GM21576 (cell line): ENCODE data around the gene ASTN2.

ENCODE experiments used
- ATAC-seq: cut with Tn5 transposase; IDR thresholded peaks from one replicate; pipeline ENCODE4 v1.9.1; 2021; ENCODE audit warnings: mild to moderate bottlenecking, moderate library complexity; ENCODE audit not compliant: unreplicated experiment

ASTN2 gene

GRCh38 chr9:117416856-117417255 lies 2.0 kb upstream of the ASTN2 start:
- no peak for ATAC-seq

- no peak for ATAC-seq
These were observed 579 bp upstream of the ASTN2 start for GRCh38 chr9:117415358-117415914.

- no peak for ATAC-seq
These were observed 494 bp downstream of the ASTN2 start for GRCh38 chr9:117414220-117414905.

- no peak for ATAC-seq
These were observed 1.3 kb downstream of the ASTN2 start for GRCh38 chr9:117413346-117414219.

GRCh38 chr9:117412841-117413240 lies 2.0 kb downstream of the ASTN2 start:
- ATAC-seq = no peak

- no peak for ATAC-seq
These were observed 2.7 kb downstream of the ASTN2 start for GRCh38 chr9:117412006-117412715.

GRCh38 chr9:117411547-117411946 lies 3.3 kb downstream of the ASTN2 start:
- no peak for ATAC-seq

GRCh38 chr9:117409321-117409720 lies 5.5 kb downstream of the ASTN2 start:
- no peak for ATAC-seq

GRCh38 chr9:117407436-117408022 lies 7.3 kb downstream of the ASTN2 start:
- ATAC-seq = no peak

- ATAC-seq = no peak
These were observed 8.7 kb downstream of the ASTN2 start for GRCh38 chr9:117405950-117406705.

GRCh38 chr9:117403848-117404247 lies 11.0 kb downstream of the ASTN2 start:
- no peak for ATAC-seq

GRCh38 chr9:117403403-117403811 lies 11.4 kb downstream of the ASTN2 start:
- ATAC-seq = no peak

GRCh38 chr9:117400171-117400570 lies 14.7 kb downstream of the ASTN2 start:
- no peak for ATAC-seq

GRCh38 chr9:117395151-117395650 lies 19.7 kb downstream of the ASTN2 start:
- no peak for ATAC-seq

GRCh38 chr9:117394655-117395054 lies 20.2 kb downstream of the ASTN2 start:
- no peak for ATAC-seq

- ATAC-seq = no peak
These were observed 21.9 kb downstream of the ASTN2 start for GRCh38 chr9:117392992-117393391.

- ATAC-seq = no peak
These were observed 27.4 kb downstream of the ASTN2 start for GRCh38 chr9:117387422-117387821.

GRCh38 chr9:117379341-117379740 lies 35.5 kb downstream of the ASTN2 start:
- ATAC-seq = no peak

- ATAC-seq = no peak
These were observed 37.8 kb downstream of the ASTN2 start for GRCh38 chr9:117377046-117377445.

GRCh38 chr9:117375956-117376355 lies 38.9 kb downstream of the ASTN2 start:
- no peak for ATAC-seq
